DMS79 treated with DMSO at 0.1 percent for 48 hours (cell line): ENCODE measurements around the gene GPRASP3.
"Not testable (repeated sequence)": the region's sequence is repeated elsewhere in the genome, so short reads cannot be mapped to it uniquely, and the experiment has no call there.

Experiments
- DNase-seq: peaks from one replicate; lab custom pipeline; 2025; lab: John Stamatoyannopoulos, UW

Gene GPRASP3

GRCh38 chrX:102720237-102721168, at the start of gene GPRASP3:
GPRASP3 (plus strand) TSS chrX:102720743; CDS start chrX:102748996, 28,253 bp downstream.
- DNase-seq = peak; percentile 45

GRCh38 chrX:102672856-102673255, 47.7 kb upstream of the GPRASP3 start:
- DNase-seq = no peak

- not testable (repeated sequence) for DNase-seq
Measured at GRCh38 chrX:102677479-102677878, 43.1 kb upstream of the GPRASP3 start.

GRCh38 chrX:102684772-102685520, 35.6 kb upstream of the GPRASP3 start:
- peak; percentile 55 for DNase-seq

GRCh38 chrX:102694749-102695148, 25.8 kb upstream of the GPRASP3 start:
- DNase-seq = no peak

- no peak for DNase-seq
Measured at GRCh38 chrX:102696306-102696705, 24.2 kb upstream of the GPRASP3 start.

GRCh38 chrX:102697494-102697893, 23.0 kb upstream of the GPRASP3 start:
- DNase-seq = no peak

GRCh38 chrX:102708900-102709299, 11.6 kb upstream of the GPRASP3 start:
- no peak for DNase-seq

- DNase-seq = no peak
Measured at GRCh38 chrX:102711872-102712215, 8.7 kb upstream of the GPRASP3 start.

GRCh38 chrX:102712216-102712966, 8.2 kb upstream of the GPRASP3 start, which contains the start of gene GPRASP2:
GPRASP2 (plus strand) TSS chrX:102712448; CDS start chrX:102714870, 2,422 bp downstream.
- DNase-seq = no peak

- DNase-seq = peak; percentile 25
Measured at GRCh38 chrX:102712981-102713625, 7.4 kb upstream of the GPRASP3 start.

- DNase-seq = no peak
Measured at GRCh38 chrX:102714994-102715393, 5.5 kb upstream of the GPRASP3 start.

GRCh38 chrX:102715967-102716366, 4.6 kb upstream of the GPRASP3 start:
- no peak for DNase-seq

- DNase-seq = not testable (repeated sequence)
Measured at GRCh38 chrX:102721169-102721506, 595 bp downstream of the GPRASP3 start.

- DNase-seq = no peak
Measured at GRCh38 chrX:102723456-102723855, 2.9 kb downstream of the GPRASP3 start.

- DNase-seq = no peak
Measured at GRCh38 chrX:102727761-102728160, 7.2 kb downstream of the GPRASP3 start.

GRCh38 chrX:102728646-102729045, 8.1 kb downstream of the GPRASP3 start:
- no peak for DNase-seq

GRCh38 chrX:102739657-102740056, 19.1 kb downstream of the GPRASP3 start:
- no peak for DNase-seq

GRCh38 chrX:102744307-102744706, 23.8 kb downstream of the GPRASP3 start:
- no peak for DNase-seq

GRCh38 chrX:102745513-102745856, 24.9 kb downstream of the GPRASP3 start:
- DNase-seq = no peak

GRCh38 chrX:102745857-102746584, 25.5 kb downstream of the GPRASP3 start:
- no peak for DNase-seq
